Mesendoderm (in vitro differentiated cells): Measurements from ENCODE around the gene LASP1.

Experiments
- DNase-seq: peaks from one replicate; pipeline ENCODE4 v3.0.0; 2013
- H2AK5ac ChIP-seq: 2 replicates; pipeline ENCODE4 v1.6.1; 2013; ENCODE audit warnings: low read length, inconsistent platforms
- H2BK120ac ChIP-seq: 2 replicates; pipeline ENCODE4 v1.6.1; 2013; ENCODE audit warnings: low read depth, mild to moderate bottlenecking, low read length, moderate library complexity, mixed read lengths
- H2BK15ac ChIP-seq: replicated peaks from 2 replicates; pipeline ENCODE4 v1.6.1; 2013; ENCODE audit warnings: low read depth, mild to moderate bottlenecking, moderate library complexity
- H2BK5ac ChIP-seq: 2 replicates; pipeline ENCODE4 v1.6.1; 2013; ENCODE audit warnings: low read length, inconsistent platforms
- H3K18ac ChIP-seq: 2 replicates; pipeline ENCODE4 v1.6.1; 2013; ENCODE audit warnings: mild to moderate bottlenecking, low read length, mixed read lengths
- H3K23ac ChIP-seq: one replicate; pipeline ENCODE4 v1.6.1; 2013; ENCODE audit warnings: low read length
- H3K27ac ChIP-seq: 2 replicates; pipeline ENCODE4 v1.5.1; 2013; ENCODE audit warnings: low read depth, mild to moderate bottlenecking, inconsistent platforms, low read length, moderate library complexity
- H3K27me3 ChIP-seq: 2 replicates; pipeline ENCODE4 v1.6.1; 2013; ENCODE audit warnings: low read length, control low read depth, mild to moderate bottlenecking, inconsistent platforms; ENCODE audit not compliant: insufficient read depth, poor library complexity
- H3K36me3 ChIP-seq: 2 replicates; pipeline ENCODE4 v1.6.1; 2013; ENCODE audit warnings: low read length, inconsistent platforms; ENCODE audit not compliant: control insufficient read depth, insufficient read depth
- H3K4ac ChIP-seq: one replicate; pipeline ENCODE4 v1.6.1; 2013; ENCODE audit warnings: low read depth, mild to moderate bottlenecking, low read length, moderate library complexity
- H3K4me1 ChIP-seq: 2 replicates; pipeline ENCODE4 v1.6.1; 2013; ENCODE audit warnings: low read depth, low read length, inconsistent platforms; ENCODE audit not compliant: control insufficient read depth
- H3K4me2 ChIP-seq: 2 replicates; pipeline ENCODE4 v1.6.1; 2013; ENCODE audit warnings: low read length
- H3K4me3 ChIP-seq: 2 replicates; pipeline ENCODE4 v1.5.1; 2013; ENCODE audit warnings: mild to moderate bottlenecking, low read length
- H3K56ac ChIP-seq: one replicate; pipeline ENCODE4 v1.6.1; 2013; ENCODE audit warnings: low read length
- H3K79me1 ChIP-seq: 2 replicates; pipeline ENCODE4 v1.6.1; 2013; ENCODE audit warnings: low read length, inconsistent platforms
- H3K79me2 ChIP-seq: 2 replicates; pipeline ENCODE4 v1.6.1; 2013; ENCODE audit warnings: mild to moderate bottlenecking, low read length; ENCODE audit not compliant: control insufficient read depth, insufficient read depth
- H3K9ac ChIP-seq: 2 replicates; pipeline ENCODE4 v1.6.1; 2013; ENCODE audit warnings: low read length, inconsistent platforms
- H4K5ac ChIP-seq: one replicate; pipeline ENCODE4 v1.6.1; 2013; ENCODE audit warnings: low read length
- H4K8ac ChIP-seq: one replicate; pipeline ENCODE4 v1.6.1; 2013; ENCODE audit warnings: low read depth, mild to moderate bottlenecking, control low read depth, low read length, moderate library complexity
- WGBS: extraction: QIAGEN DNeasy Blood & Tissue Kit; methylation state at CpG from one replicate; pipeline ENCODE4 v1.1.7; 2013; ENCODE audit warnings: low lambda C conversion rate, missing lambda C conversion rate; ENCODE audit not compliant: insufficient coverage; ENCODE audit errors: extremely low coverage; 5-methylcytosine and 5-hydroxymethylcytosine counted together

The LASP1 gene

GRCh38 chr17:38917259-38917658 is 47.4 kb downstream of the LASP1 start:
- WGBS = no CpG with 5 or more reads among the region's 3 CpGs
- no peak overlapping the region for H2AK5ac ChIP-seq

GRCh38 chr17:38918129-38918913 is 48.5 kb downstream of the LASP1 start:
- no peaks in the 10 kb centered on the region for H3K27me3 ChIP-seq
- H3K79me1 ChIP-seq = no peaks in the 10 kb centered on the region
- H3K4ac ChIP-seq = no peak overlapping the region
- no peak overlapping the region for H4K5ac ChIP-seq
- no peak overlapping the region for H2BK120ac ChIP-seq
- H3K4me3 ChIP-seq = no peak overlapping the region
- H3K56ac ChIP-seq = no peak overlapping the region
- no peak overlapping the region for H2BK5ac ChIP-seq
- WGBS = no CpG with 5 or more reads among the region's 37 CpGs
- H3K4me1 ChIP-seq = no peaks in the 10 kb centered on the region
- peaks cover 10% of the 10 kb centered on the region for H3K36me3 ChIP-seq
- H3K4me2 ChIP-seq = no peak overlapping the region
- DNase-seq = no peak
- no peak overlapping the region for H4K8ac ChIP-seq
- no peak overlapping the region for H2AK5ac ChIP-seq
- no peak overlapping the region for H3K23ac ChIP-seq
- H3K27ac ChIP-seq = no peak overlapping the region
- H3K18ac ChIP-seq = no peak overlapping the region
- no peaks in the 10 kb centered on the region for H3K79me2 ChIP-seq
- H2BK15ac ChIP-seq = no peak overlapping the region
- no peak overlapping the region for H3K9ac ChIP-seq

More at GRCh38 chr17:38917259-38917658, 47.4 kb downstream of the LASP1 start:
- H3K79me2 ChIP-seq = no peaks in the 10 kb centered on the region
- H2BK120ac ChIP-seq = no peak overlapping the region
- H3K23ac ChIP-seq = no peak overlapping the region
- no peak overlapping the region for H4K5ac ChIP-seq
- no peak overlapping the region for H3K9ac ChIP-seq
- no peak overlapping the region for H3K4me2 ChIP-seq
- H3K27me3 ChIP-seq = no peaks in the 10 kb centered on the region
- H3K56ac ChIP-seq = no peak overlapping the region
- no peak overlapping the region for H3K27ac ChIP-seq
- H3K18ac ChIP-seq = no peak overlapping the region
- H3K4me1 ChIP-seq = no peaks in the 10 kb centered on the region
- DNase-seq = no peak
- H2BK5ac ChIP-seq = no peak overlapping the region
- H4K8ac ChIP-seq = no peak overlapping the region
- H3K4me3 ChIP-seq = no peak overlapping the region
- H3K4ac ChIP-seq = no peak overlapping the region
- H3K79me1 ChIP-seq = no peaks in the 10 kb centered on the region
- no peak overlapping the region for H2BK15ac ChIP-seq
- H3K36me3 ChIP-seq = peaks cover 10% of the 10 kb centered on the region

GRCh38 chr17:38918916-38919315 is 49.1 kb downstream of the LASP1 start:
- Histone ChIP-seq H3K79me2 (no peaks in the 10 kb centered on the region), H2BK15ac (no peak overlapping the region), H3K9ac (no peak overlapping the region), H3K4me3 (no peak overlapping the region), H4K8ac (no peak overlapping the region), H2AK5ac (no peak overlapping the region), H2BK120ac (no peak overlapping the region), H3K56ac (no peak overlapping the region), H4K5ac (no peak overlapping the region), H3K4me2 (no peak overlapping the region), H3K4me1 (no peaks in the 10 kb centered on the region), H3K79me1 (no peaks in the 10 kb centered on the region), H3K27me3 (no peaks in the 10 kb centered on the region), H3K4ac (no peak overlapping the region), H3K27ac (no peak overlapping the region), H3K23ac (no peak overlapping the region), H2BK5ac (no peak overlapping the region), H3K18ac (no peak overlapping the region), H3K36me3 (peaks cover 10% of the 10 kb centered on the region)
- DNase-seq = no peak
- no CpG with 5 or more reads among the region's 5 CpGs for WGBS

- Histone ChIP-seq H3K56ac (no peak overlapping the region), H4K5ac (no peak overlapping the region), H3K36me3 (peaks cover 6% of the 10 kb centered on the region), H2AK5ac (no peak overlapping the region), H3K27ac (no peak overlapping the region), H3K4me1 (no peaks in the 10 kb centered on the region), H4K8ac (no peak overlapping the region), H3K9ac (no peak overlapping the region), H3K4me2 (no peak overlapping the region), H3K23ac (no peak overlapping the region), H3K4me3 (no peak overlapping the region), H3K79me1 (no peaks in the 10 kb centered on the region), H2BK120ac (no peak overlapping the region), H3K4ac (no peak overlapping the region), H3K27me3 (no peaks in the 10 kb centered on the region), H3K79me2 (no peaks in the 10 kb centered on the region), H2BK5ac (no peak overlapping the region), H2BK15ac (no peak overlapping the region), H3K18ac (no peak overlapping the region)
- no CpG with 5 or more reads among the region's 16 CpGs for whole genome bisulfite sequencing
- no peak for DNase-seq
Observed at GRCh38 chr17:38919316-38920078, 49.6 kb downstream of the LASP1 start.

- no CpG with 5 or more reads among the region's 9 CpGs for WGBS
- no peak overlapping the region for H3K56ac ChIP-seq
- H3K4me3 ChIP-seq = no peak overlapping the region
- no peaks in the 10 kb centered on the region for H3K79me2 ChIP-seq
- no peaks in the 10 kb centered on the region for H3K27me3 ChIP-seq
- H2BK120ac ChIP-seq = no peak overlapping the region
- DNase-seq = no peak
- H3K4ac ChIP-seq = no peak overlapping the region
- H3K9ac ChIP-seq = no peak overlapping the region
- no peak overlapping the region for H2BK15ac ChIP-seq
- H3K79me1 ChIP-seq = no peaks in the 10 kb centered on the region
- peaks cover 4% of the 10 kb centered on the region for H3K36me3 ChIP-seq
- no peak overlapping the region for H3K4me2 ChIP-seq
- no peak overlapping the region for H2BK5ac ChIP-seq
- H3K23ac ChIP-seq = no peak overlapping the region
- H3K27ac ChIP-seq = no peak overlapping the region
- no peak overlapping the region for H2AK5ac ChIP-seq
- peaks cover 2% of the 10 kb centered on the region for H3K4me1 ChIP-seq
- no peak overlapping the region for H4K5ac ChIP-seq
- H4K8ac ChIP-seq = no peak overlapping the region
- H3K18ac ChIP-seq = no peak overlapping the region
Observed at GRCh38 chr17:38920374-38921291, 50.8 kb downstream of the LASP1 start.
